Fibroblast of lung (primary cell): Measurements from ENCODE around the gene COL25A1.

Source experiments
- EZH2 ChIP-seq: IDR thresholded peaks from 2 replicates; pipeline ENCODE4 v1.5.1; 2012; ENCODE audit warnings: low read length, control low read depth, mild to moderate bottlenecking; ENCODE audit errors: missing control alignments
- TF ChIP-seq, protein P1 (sequence below), 2 donors: IDR thresholded peaks in 1 of 2; conservative IDR thresholded peaks in 1 of 2; 1 replicate in 1 of 2; 2 replicates in 1 of 2; pipeline ENCODE4 v1.5.1; 2011 to 2012; ENCODE audit warnings: low read length in 2 of 2, control low read depth in 1 of 2, inconsistent platforms in 1 of 2, low read depth in 1 of 2, mild to moderate bottlenecking in 1 of 2

DNA sequence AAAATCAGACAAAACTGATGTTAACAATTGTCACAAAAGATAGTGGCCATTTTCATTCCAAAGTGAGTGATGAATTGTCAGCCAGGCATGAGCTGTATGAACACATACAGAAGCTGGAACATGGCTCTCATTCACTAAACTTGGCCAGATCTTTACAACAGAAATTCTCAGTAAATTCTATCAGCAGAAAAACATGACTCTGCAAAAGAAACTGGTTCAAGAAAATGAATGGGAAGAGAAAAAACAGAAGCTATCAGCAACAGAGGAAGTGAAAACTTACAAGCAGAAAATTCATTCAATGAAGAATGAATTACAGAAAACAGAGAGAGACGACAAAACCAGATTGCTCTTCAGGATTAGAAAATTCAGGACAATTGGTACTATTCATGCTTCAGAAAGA lies 249.6 kb downstream of the COL25A1 start:
- TF ChIP-seq, protein P1, sequence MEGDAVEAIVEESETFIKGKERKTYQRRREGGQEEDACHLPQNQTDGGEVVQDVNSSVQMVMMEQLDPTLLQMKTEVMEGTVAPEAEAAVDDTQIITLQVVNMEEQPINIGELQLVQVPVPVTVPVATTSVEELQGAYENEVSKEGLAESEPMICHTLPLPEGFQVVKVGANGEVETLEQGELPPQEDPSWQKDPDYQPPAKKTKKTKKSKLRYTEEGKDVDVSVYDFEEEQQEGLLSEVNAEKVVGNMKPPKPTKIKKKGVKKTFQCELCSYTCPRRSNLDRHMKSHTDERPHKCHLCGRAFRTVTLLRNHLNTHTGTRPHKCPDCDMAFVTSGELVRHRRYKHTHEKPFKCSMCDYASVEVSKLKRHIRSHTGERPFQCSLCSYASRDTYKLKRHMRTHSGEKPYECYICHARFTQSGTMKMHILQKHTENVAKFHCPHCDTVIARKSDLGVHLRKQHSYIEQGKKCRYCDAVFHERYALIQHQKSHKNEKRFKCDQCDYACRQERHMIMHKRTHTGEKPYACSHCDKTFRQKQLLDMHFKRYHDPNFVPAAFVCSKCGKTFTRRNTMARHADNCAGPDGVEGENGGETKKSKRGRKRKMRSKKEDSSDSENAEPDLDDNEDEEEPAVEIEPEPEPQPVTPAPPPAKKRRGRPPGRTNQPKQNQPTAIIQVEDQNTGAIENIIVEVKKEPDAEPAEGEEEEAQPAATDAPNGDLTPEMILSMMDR (conservative IDR thresholded peaks at IDR 0.05 in 1 of 2, IDR thresholded peaks at IDR 0.05 in 1 of 2; ENCODE audit: low read depth in 1 of 2, low read length in 2 of 2), result no peak
- TF ChIP-seq EZH2, result no peak
